C4-2B (cell line): ENCODE data around the gene CLCNKB.

Experiments
- H3K27ac ChIP-seq: fragments of 450-650 bp; 2 replicates; pipeline ENCODE4 v1.5.1; 2017
- ZFX ChIP-seq: fragments of 450-650 bp; IDR thresholded peaks from 2 replicates; pipeline ENCODE4 v1.6.1; 2017
- TF ChIP-seq, protein P1 (sequence below): fragments of 450-650 bp; conservative IDR thresholded peaks from 2 replicates; pipeline ENCODE4 v1.5.1; 2017; ENCODE audit warnings: mild to moderate bottlenecking

The CLCNKB gene

DNA sequence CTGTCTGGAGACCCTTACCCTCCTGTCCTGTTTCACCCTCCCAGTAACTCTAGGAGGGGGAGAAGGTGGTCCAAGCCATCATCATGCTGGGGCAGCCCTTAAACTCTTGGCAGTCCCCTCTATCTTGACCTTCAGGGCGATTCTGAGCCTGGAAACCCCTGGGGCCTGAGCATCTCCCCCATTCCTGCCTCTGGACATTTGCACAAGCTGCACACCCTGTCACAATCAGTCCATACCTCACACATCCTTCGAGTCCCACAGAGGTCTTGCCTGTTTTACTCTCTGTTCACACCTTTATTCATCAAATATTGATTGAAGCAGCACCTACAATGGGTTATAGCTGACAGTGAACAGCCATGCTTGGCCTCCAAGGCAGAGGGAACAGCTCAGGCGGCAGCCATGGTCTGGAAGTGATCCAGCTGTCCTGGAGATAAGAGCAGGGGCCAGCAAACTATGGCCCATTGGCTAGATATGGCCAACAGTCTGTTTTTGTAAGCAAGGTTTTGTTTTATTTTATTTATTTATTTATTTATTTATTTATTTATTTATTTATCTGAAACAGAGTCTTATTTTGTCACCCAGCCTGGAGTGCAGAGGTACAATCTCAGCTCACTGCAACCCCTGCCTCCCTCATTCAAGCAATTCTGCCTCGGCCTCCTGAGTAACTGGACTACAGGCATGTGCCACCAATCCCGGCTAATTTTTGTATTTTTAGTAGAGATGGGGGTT lies 37.0 kb downstream of the CLCNKB start:
- H3K27ac ChIP-seq = no peak overlapping the region
- TF ChIP-seq, protein P1, sequence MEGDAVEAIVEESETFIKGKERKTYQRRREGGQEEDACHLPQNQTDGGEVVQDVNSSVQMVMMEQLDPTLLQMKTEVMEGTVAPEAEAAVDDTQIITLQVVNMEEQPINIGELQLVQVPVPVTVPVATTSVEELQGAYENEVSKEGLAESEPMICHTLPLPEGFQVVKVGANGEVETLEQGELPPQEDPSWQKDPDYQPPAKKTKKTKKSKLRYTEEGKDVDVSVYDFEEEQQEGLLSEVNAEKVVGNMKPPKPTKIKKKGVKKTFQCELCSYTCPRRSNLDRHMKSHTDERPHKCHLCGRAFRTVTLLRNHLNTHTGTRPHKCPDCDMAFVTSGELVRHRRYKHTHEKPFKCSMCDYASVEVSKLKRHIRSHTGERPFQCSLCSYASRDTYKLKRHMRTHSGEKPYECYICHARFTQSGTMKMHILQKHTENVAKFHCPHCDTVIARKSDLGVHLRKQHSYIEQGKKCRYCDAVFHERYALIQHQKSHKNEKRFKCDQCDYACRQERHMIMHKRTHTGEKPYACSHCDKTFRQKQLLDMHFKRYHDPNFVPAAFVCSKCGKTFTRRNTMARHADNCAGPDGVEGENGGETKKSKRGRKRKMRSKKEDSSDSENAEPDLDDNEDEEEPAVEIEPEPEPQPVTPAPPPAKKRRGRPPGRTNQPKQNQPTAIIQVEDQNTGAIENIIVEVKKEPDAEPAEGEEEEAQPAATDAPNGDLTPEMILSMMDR = no peak
- no peak for TF ChIP-seq ZFX

DNA sequence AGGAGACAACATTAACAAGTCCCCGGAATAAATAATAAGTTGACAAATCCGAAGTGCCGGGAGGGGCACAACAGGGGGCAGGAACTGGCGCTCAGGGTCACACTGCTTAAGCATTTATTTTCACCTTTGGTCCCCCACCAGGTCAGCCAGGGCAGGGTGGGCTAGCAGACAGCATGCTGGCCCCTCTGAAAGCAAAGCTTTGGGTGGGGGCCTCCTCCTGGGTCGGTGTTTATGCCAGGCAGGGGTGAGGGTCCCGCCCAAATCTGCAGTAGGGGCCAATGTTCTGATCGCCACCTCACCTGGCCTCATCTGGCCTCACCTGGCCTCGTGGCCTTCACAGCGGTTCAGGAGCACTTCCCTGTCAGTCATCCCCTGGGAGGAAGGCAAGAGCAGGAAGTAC lies 38.1 kb downstream of the CLCNKB start:
- TF ChIP-seq ZFX = no peak
- TF ChIP-seq, protein P1 = no peak
- H3K27ac ChIP-seq = peak overlapping the region; percentile 8; the same call in 1 of the 2 replicates

DNA sequence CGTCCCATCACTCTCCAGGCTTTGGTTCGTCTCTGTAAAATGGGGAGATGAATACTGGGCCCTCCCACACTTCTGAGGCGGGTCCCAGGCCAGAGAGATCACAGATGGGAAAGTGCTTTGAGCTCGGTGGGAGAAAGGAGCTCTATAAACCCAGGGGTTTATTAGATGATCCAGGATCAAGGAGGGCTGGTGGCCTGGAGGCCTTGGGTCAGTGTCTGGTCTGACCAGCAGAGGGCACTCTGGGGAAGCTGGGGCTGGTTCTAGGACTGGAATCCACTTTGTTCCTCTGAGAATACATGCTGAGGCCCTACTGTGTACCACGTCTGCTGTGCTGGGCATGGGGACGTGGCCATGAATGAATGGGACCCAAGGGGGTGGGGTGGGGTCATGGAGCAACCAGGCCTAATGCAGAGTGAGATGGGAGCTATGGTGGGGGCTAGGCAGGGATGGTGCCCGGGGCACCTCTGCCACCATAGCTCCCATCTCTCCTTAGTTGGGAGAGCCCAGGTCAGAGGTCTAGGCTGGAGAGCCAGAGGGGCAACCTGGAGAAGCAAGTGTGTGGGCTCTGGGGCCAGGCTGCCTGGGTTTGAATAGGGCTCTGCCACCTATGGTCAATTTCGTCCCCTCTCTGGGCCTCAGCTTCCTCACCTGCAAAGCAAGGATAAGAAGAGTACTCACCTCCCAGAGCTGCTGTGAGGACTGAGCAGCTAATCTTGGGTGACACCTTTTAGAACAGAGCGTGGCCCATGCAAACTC lies 38.9 kb downstream of the CLCNKB start:
- H3K27ac ChIP-seq = peak overlapping the region; percentile 8; the same call in 1 of the 2 replicates

GRCh38 chr1:16083486-16083885 lies 39.9 kb downstream of the CLCNKB start:
- TF ChIP-seq, protein P1 = no peak
- TF ChIP-seq ZFX = no peak

More for the DNA sequence above, 38.9 kb downstream of the CLCNKB start:
- TF ChIP-seq, protein P1 = peak; percentile 84
- TF ChIP-seq ZFX = no peak

GRCh38 chr1:16085522-16085921 lies 41.9 kb downstream of the CLCNKB start:
- TF ChIP-seq ZFX = no peak
- TF ChIP-seq, protein P1 = no peak
- no peak overlapping the region for H3K27ac ChIP-seq

More at GRCh38 chr1:16083486-16083885, 39.9 kb downstream of the CLCNKB start:
- H3K27ac ChIP-seq = no peak overlapping the region

GRCh38 chr1:16087733-16088132 lies 44.2 kb downstream of the CLCNKB start:
- no peak for TF ChIP-seq ZFX
- TF ChIP-seq, protein P1 = no peak
- 0 out of 2 replicates have a peak overlapping the region, but pooled peaks have one; percentile 11 for H3K27ac ChIP-seq
